C4-2B (cell line): Measurements from ENCODE around the gene LYZ.

Experiments used
- ZFX ChIP-seq: fragments of 450-650 bp; IDR thresholded peaks from 2 replicates; pipeline ENCODE4 v1.6.1; 2017
- TF ChIP-seq, protein P1 (sequence below): fragments of 450-650 bp; conservative IDR thresholded peaks from 2 replicates; pipeline ENCODE4 v1.5.1; 2017; ENCODE audit warnings: mild to moderate bottlenecking

DNA sequence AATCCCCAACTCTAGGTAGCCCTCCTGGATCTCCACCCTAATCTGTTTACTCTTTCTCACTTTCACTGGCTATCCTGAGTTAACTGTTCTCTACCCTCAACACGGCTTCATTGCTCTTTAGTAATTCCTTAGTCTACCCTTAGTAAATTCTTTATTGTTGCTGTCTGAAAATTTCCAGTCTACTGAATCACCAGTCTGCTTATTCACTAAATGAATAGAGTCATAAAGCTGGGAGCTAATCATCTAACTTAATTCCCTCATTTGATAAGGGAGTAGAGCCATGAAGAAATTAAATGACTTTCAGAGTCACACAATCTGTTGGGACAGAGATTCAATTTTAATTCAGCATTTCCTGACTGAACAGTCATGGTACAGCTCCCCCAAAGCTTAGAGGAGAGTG, 47.9 kb downstream of the LYZ start:
- TF ChIP-seq, protein P1, sequence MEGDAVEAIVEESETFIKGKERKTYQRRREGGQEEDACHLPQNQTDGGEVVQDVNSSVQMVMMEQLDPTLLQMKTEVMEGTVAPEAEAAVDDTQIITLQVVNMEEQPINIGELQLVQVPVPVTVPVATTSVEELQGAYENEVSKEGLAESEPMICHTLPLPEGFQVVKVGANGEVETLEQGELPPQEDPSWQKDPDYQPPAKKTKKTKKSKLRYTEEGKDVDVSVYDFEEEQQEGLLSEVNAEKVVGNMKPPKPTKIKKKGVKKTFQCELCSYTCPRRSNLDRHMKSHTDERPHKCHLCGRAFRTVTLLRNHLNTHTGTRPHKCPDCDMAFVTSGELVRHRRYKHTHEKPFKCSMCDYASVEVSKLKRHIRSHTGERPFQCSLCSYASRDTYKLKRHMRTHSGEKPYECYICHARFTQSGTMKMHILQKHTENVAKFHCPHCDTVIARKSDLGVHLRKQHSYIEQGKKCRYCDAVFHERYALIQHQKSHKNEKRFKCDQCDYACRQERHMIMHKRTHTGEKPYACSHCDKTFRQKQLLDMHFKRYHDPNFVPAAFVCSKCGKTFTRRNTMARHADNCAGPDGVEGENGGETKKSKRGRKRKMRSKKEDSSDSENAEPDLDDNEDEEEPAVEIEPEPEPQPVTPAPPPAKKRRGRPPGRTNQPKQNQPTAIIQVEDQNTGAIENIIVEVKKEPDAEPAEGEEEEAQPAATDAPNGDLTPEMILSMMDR, result no peak
- TF ChIP-seq ZFX, result no peak
